ENCODE data around the gene SLC4A8.

Gene SLC4A8

DNA sequence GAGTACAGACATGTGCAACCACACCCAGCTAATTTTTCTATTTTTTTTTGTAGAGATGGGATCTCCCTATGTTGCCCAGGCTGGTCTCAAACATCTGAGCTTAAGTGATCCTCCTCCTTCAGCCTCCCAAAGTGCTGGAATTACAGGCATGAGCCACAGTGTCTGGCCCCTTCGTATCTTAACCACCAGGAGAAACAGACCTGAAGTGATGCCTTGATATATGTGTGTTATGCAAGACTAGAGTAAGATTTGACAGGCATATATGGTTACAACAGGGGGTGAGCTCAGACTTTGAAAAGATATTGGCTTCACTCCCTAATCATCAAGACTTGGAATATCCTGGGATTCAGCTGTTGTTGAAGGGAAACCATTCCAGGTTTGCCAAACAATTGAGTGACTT, 22.7 kb upstream of the SLC4A8 start:
- no peak overlapping the region for H2BK15ac ChIP-seq (ENCODE audit: low read length)
- no peaks in the 10 kb centered on the region for H3K9me3 ChIP-seq (replicated peaks in 1 of 2; ENCODE audit: control insufficient read depth in 2 of 2, insufficient read depth in 1 of 2, low read depth in 1 of 2, low read length in 2 of 2)
- H2AFZ ChIP-seq (ENCODE audit: low read length): no peak overlapping the region
- H2AK5ac ChIP-seq (ENCODE audit: low read depth, low read length): no peak overlapping the region
- H3K36me3 ChIP-seq (replicated peaks in 1 of 2; ENCODE audit: control insufficient read depth in 2 of 2, insufficient read depth in 2 of 2, low read length in 2 of 2): no peaks in the 10 kb centered on the region
- H3K4me1 ChIP-seq (ENCODE audit: control insufficient read depth in 2 of 2, insufficient read depth in 1 of 2, low read depth in 1 of 2, low read length in 2 of 2): no peaks in the 10 kb centered on the region
- H2BK12ac ChIP-seq (ENCODE audit: low read length): no peak overlapping the region
- no CpG with 5 or more reads among the region's 1 CpG for WGBS, 2 donors (ENCODE audit: extremely low coverage in 2 of 2, insufficient read length in 2 of 2, insufficient replicate concordance in 1 of 2)
- H2BK120ac ChIP-seq (ENCODE audit: low read depth, low read length): no peak overlapping the region
- H3K79me1 ChIP-seq (ENCODE audit: low read depth, low read length): no peaks in the 10 kb centered on the region
- no peak overlapping the region for H3K18ac ChIP-seq (ENCODE audit: low read length)
- peaks cover 0 to 59% (median 2%) of the 10 kb centered on the region in 3 experiments for H3K27me3 ChIP-seq (ENCODE audit: control insufficient read depth in 3 of 3, insufficient read depth in 3 of 3, low read depth in 1 of 3, low read length in 3 of 3)
- H3K27ac ChIP-seq (replicated peaks; ENCODE audit: low read length): no peak overlapping the region
- no peak overlapping the region for H3K4me2 ChIP-seq (ENCODE audit: insufficient read depth, low read length, poor library complexity, severe bottlenecking)
- no peak overlapping the region for H3K9ac ChIP-seq (ENCODE audit: low read depth, low read length, poor library complexity)
- no peak overlapping the region for H3K4ac ChIP-seq (ENCODE audit: low read length)
- H2BK5ac ChIP-seq (ENCODE audit: low read length): no peak overlapping the region
- no peak overlapping the region for H4K91ac ChIP-seq (ENCODE audit: low read depth, low read length, poor library complexity)
- no peak overlapping the region for H4K8ac ChIP-seq (ENCODE audit: low read depth, low read length)
- no peak for DNase-seq (ENCODE audit: low spot score)
- no peak overlapping the region for H3K4me3 ChIP-seq (ENCODE audit: low read length in 2 of 2)
- no peak overlapping the region for H3K23ac ChIP-seq (ENCODE audit: low read depth, low read length, poor library complexity)
- H3K14ac ChIP-seq (ENCODE audit: low read length): no peak overlapping the region

DNA sequence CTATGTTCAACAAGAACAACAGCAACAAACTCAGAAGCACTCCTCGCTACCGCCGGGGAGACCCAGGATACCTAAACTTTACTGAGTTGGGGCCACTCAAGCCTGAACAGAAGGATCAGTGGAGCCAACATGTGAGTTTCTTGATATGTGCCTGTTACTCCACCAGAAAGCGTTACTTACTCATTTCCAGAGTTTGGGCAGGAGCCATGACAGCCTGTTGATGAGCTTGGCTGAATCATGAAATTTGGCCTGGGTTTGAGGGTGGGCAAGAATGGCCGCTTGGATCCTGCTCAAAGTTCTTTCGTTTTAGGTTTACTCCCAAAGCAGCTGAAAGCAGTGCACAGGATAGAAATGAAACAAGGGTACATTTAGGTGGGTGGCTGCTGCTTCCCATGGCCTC, 21.5 kb upstream of the SLC4A8 start:
- H4K91ac ChIP-seq (ENCODE audit: low read depth, low read length, poor library complexity): no peak overlapping the region
- H3K4me3 ChIP-seq (ENCODE audit: low read length in 2 of 2): no peak overlapping the region
- no peaks in the 10 kb centered on the region for H3K9me3 ChIP-seq (replicated peaks in 1 of 2; ENCODE audit: control insufficient read depth in 2 of 2, insufficient read depth in 1 of 2, low read depth in 1 of 2, low read length in 2 of 2)
- no peak overlapping the region for H2BK5ac ChIP-seq (ENCODE audit: low read length)
- no peak overlapping the region for H3K4ac ChIP-seq (ENCODE audit: low read length)
- H2AK5ac ChIP-seq (ENCODE audit: low read depth, low read length): no peak overlapping the region
- no peak overlapping the region for H3K9ac ChIP-seq (ENCODE audit: low read depth, low read length, poor library complexity)
- no peak overlapping the region for H2BK120ac ChIP-seq (ENCODE audit: low read depth, low read length)
- no peaks in the 10 kb centered on the region for H3K4me1 ChIP-seq (ENCODE audit: control insufficient read depth in 2 of 2, insufficient read depth in 1 of 2, low read depth in 1 of 2, low read length in 2 of 2)
- no peak overlapping the region for H3K27ac ChIP-seq (replicated peaks; ENCODE audit: low read length)
- H2AFZ ChIP-seq (ENCODE audit: low read length): no peak overlapping the region
- WGBS, 2 donors (ENCODE audit: extremely low coverage in 2 of 2, insufficient read length in 2 of 2, insufficient replicate concordance in 1 of 2): no CpG with 5 or more reads among the region's 6 CpGs
- H3K18ac ChIP-seq (ENCODE audit: low read length): no peak overlapping the region
- H3K23ac ChIP-seq (ENCODE audit: low read depth, low read length, poor library complexity): no peak overlapping the region
- H2BK15ac ChIP-seq (ENCODE audit: low read length): no peak overlapping the region
- peaks cover 0 to 51% (median 2%) of the 10 kb centered on the region in 3 experiments for H3K27me3 ChIP-seq (ENCODE audit: control insufficient read depth in 3 of 3, insufficient read depth in 3 of 3, low read depth in 1 of 3, low read length in 3 of 3)
- no peak overlapping the region for H2BK12ac ChIP-seq (ENCODE audit: low read length)
- no peaks in the 10 kb centered on the region for H3K36me3 ChIP-seq (replicated peaks in 1 of 2; ENCODE audit: control insufficient read depth in 2 of 2, insufficient read depth in 2 of 2, low read length in 2 of 2)
- no peak overlapping the region for H3K4me2 ChIP-seq (ENCODE audit: insufficient read depth, low read length, poor library complexity, severe bottlenecking)
- no peak for DNase-seq (ENCODE audit: low spot score)
- H4K8ac ChIP-seq (ENCODE audit: low read depth, low read length): no peak overlapping the region
- no peak overlapping the region for H3K14ac ChIP-seq (ENCODE audit: low read length)
- H3K79me1 ChIP-seq (ENCODE audit: low read depth, low read length): no peaks in the 10 kb centered on the region

DNA sequence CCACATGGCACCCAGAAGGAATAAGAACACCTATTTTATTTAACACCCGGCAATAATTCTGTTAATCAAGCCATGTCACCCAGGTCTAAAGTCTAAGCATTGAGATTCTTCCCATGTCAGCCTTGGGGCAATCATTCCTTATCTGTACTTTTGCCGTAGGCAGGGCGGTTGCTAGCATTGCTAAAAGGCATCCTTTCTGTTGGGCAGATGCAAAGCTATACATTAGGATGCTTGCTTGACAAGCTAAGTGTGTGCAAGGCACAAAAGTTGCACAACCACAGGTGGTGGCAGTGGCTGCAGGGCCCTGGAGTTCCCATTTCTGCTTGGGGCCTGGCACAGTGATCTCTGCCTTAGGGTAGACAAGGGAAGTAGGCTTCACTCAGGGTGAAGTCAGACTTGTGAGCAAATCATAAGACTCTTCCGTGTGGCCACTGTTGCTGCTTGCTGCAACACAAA, 20.9 kb upstream of the SLC4A8 start:
- Histone ChIP-seq H3K23ac (ENCODE audit: low read depth, low read length, poor library complexity) (no peak overlapping the region), H3K4me3 (ENCODE audit: low read length in 2 of 2) (no peak overlapping the region), H2BK120ac (ENCODE audit: low read depth, low read length) (no peak overlapping the region), H2BK5ac (ENCODE audit: low read length) (no peak overlapping the region), H3K79me1 (ENCODE audit: low read depth, low read length) (no peaks in the 10 kb centered on the region), H3K4me1 (ENCODE audit: control insufficient read depth in 2 of 2, insufficient read depth in 1 of 2, low read depth in 1 of 2, low read length in 2 of 2) (no peaks in the 10 kb centered on the region), H3K9me3 (replicated peaks in 1 of 2; ENCODE audit: control insufficient read depth in 2 of 2, insufficient read depth in 1 of 2, low read depth in 1 of 2, low read length in 2 of 2) (no peaks in the 10 kb centered on the region), H2BK12ac (ENCODE audit: low read length) (no peak overlapping the region), H2AK5ac (ENCODE audit: low read depth, low read length) (no peak overlapping the region), H3K9ac (ENCODE audit: low read depth, low read length, poor library complexity) (no peak overlapping the region), H3K4me2 (ENCODE audit: insufficient read depth, low read length, poor library complexity, severe bottlenecking) (no peak overlapping the region), H2BK15ac (ENCODE audit: low read length) (no peak overlapping the region), H4K91ac (ENCODE audit: low read depth, low read length, poor library complexity) (no peak overlapping the region), H3K18ac (ENCODE audit: low read length) (no peak overlapping the region), H3K14ac (ENCODE audit: low read length) (no peak overlapping the region), H3K27ac (replicated peaks; ENCODE audit: low read length) (no peak overlapping the region), H3K36me3 (replicated peaks in 1 of 2; ENCODE audit: control insufficient read depth in 2 of 2, insufficient read depth in 2 of 2, low read length in 2 of 2) (no peaks in the 10 kb centered on the region), H2AFZ (ENCODE audit: low read length) (no peak overlapping the region), H4K8ac (ENCODE audit: low read depth, low read length) (no peak overlapping the region), H3K4ac (ENCODE audit: low read length) (no peak overlapping the region), H3K27me3 (ENCODE audit: control insufficient read depth in 3 of 3, insufficient read depth in 3 of 3, low read depth in 1 of 3, low read length in 3 of 3) (peaks cover 0 to 49% (median 2%) of the 10 kb centered on the region in 3 experiments)
- no CpG with 5 or more reads among the region's 4 CpGs for WGBS, 2 donors (ENCODE audit: extremely low coverage in 2 of 2, insufficient read length in 2 of 2, insufficient replicate concordance in 1 of 2)
- no peak for DNase-seq (ENCODE audit: low spot score)

DNA sequence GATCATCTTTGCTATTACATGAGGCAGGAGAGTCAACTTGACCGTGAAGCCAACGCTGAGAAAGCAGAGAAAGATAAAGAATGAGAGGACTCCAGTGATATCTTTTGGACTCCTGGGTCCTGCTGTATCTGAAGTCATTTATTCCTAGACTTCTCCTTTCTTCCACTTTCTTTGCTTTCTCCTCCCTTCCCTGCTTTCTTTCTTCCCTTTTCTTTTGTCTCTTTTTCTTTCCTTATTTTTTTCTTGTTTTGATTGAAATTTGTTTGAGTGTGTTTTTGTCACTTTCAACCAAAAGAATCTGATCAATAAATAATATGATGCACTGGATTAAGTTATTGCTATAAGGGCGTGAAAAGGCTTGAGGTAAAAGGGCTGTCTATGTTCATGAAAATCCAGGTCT, 20.0 kb upstream of the SLC4A8 start:
- Histone ChIP-seq H3K4me3 (ENCODE audit: low read length in 2 of 2) (no peak overlapping the region), H3K9me3 (replicated peaks in 1 of 2; ENCODE audit: control insufficient read depth in 2 of 2, insufficient read depth in 1 of 2, low read depth in 1 of 2, low read length in 2 of 2) (no peaks in the 10 kb centered on the region), H2BK5ac (ENCODE audit: low read length) (no peak overlapping the region), H2AK5ac (ENCODE audit: low read depth, low read length) (no peak overlapping the region), H3K14ac (ENCODE audit: low read length) (no peak overlapping the region), H3K4ac (ENCODE audit: low read length) (no peak overlapping the region), H2BK120ac (ENCODE audit: low read depth, low read length) (no peak overlapping the region), H2BK15ac (ENCODE audit: low read length) (no peak overlapping the region), H3K79me1 (ENCODE audit: low read depth, low read length) (no peaks in the 10 kb centered on the region), H4K91ac (ENCODE audit: low read depth, low read length, poor library complexity) (no peak overlapping the region), H3K36me3 (replicated peaks in 1 of 2; ENCODE audit: control insufficient read depth in 2 of 2, insufficient read depth in 2 of 2, low read length in 2 of 2) (no peaks in the 10 kb centered on the region), H3K18ac (ENCODE audit: low read length) (no peak overlapping the region), H2BK12ac (ENCODE audit: low read length) (no peak overlapping the region), H2AFZ (ENCODE audit: low read length) (no peak overlapping the region), H3K27ac (replicated peaks; ENCODE audit: low read length) (no peak overlapping the region), H3K27me3 (ENCODE audit: control insufficient read depth in 3 of 3, insufficient read depth in 3 of 3, low read depth in 1 of 3, low read length in 3 of 3) (peaks cover 0 to 49% (median 2%) of the 10 kb centered on the region in 3 experiments), H4K8ac (ENCODE audit: low read depth, low read length) (no peak overlapping the region), H3K9ac (ENCODE audit: low read depth, low read length, poor library complexity) (no peak overlapping the region), H3K23ac (ENCODE audit: low read depth, low read length, poor library complexity) (no peak overlapping the region), H3K4me2 (ENCODE audit: insufficient read depth, low read length, poor library complexity, severe bottlenecking) (no peak overlapping the region), H3K4me1 (ENCODE audit: control insufficient read depth in 2 of 2, insufficient read depth in 1 of 2, low read depth in 1 of 2, low read length in 2 of 2) (no peaks in the 10 kb centered on the region)
- no CpG with 5 or more reads among the region's 3 CpGs for WGBS, 2 donors (ENCODE audit: extremely low coverage in 2 of 2, insufficient read length in 2 of 2, insufficient replicate concordance in 1 of 2)
- no peak for DNase-seq (ENCODE audit: low spot score)

Measured in neuronal stem cell (in vitro differentiated cells).